HEK293 (cell line): ENCODE results near the gene EFHD1.

Source experiments
- CTCF ChIA-PET: fragments of 350-600 bp; formaldehyde crosslinking; extraction: SDS; loops from one replicate; lab custom pipeline; 2021; ENCODE audit warnings: antibody characterized with exemption; lab: Yijun Ruan, JAX
- POLR2A ChIA-PET: fragments of 300-600 bp; formaldehyde crosslinking; extraction: SDS; loops from one replicate; lab custom pipeline; 2020; ENCODE audit warnings: antibody characterized with exemption, inconsistent platforms; lab: Yijun Ruan, JAX
- H3K27ac ChIP-seq: fragments of 200-500 bp; sonication (Bioruptor generic); 2 replicates; pipeline ENCODE4 v1.5.1; 2014; ENCODE audit warnings: low read depth, low read length, control low read depth, inconsistent platforms; ENCODE audit errors: extremely low read depth
- H3K36me3 ChIP-seq, 2 experiments: fragments of 200-500 bp in 1 of 2; sonication (Bioruptor generic) in 1 of 2; 1 replicate in 1 of 2; 2 replicates in 1 of 2; pipeline ENCODE4 v1.5.1; 2014 to 2017; ENCODE audit warnings: inconsistent platforms in 2 of 2, low read length in 2 of 2; ENCODE audit not compliant: control insufficient read depth in 2 of 2, insufficient read depth in 1 of 2
- H3K4me1 ChIP-seq: fragments of 200-500 bp; sonication (Bioruptor generic); 2 replicates; pipeline ENCODE4 v1.5.1; 2014; ENCODE audit warnings: mild to moderate bottlenecking, low read length, inconsistent platforms; ENCODE audit not compliant: control insufficient read depth, insufficient read depth
- H3K4me3 ChIP-seq: 2 replicates; pipeline ENCODE4 v1.5.1; 2011; ENCODE audit warnings: low read depth, mild to moderate bottlenecking, control low read depth, low read length, moderate library complexity
- H3K9me3 ChIP-seq: fragments of 200-500 bp; sonication (Bioruptor generic); 2 replicates; pipeline ENCODE4 v1.5.1; 2014; ENCODE audit warnings: low read depth, low read length, inconsistent platforms; ENCODE audit not compliant: control insufficient read depth, insufficient read depth
- HIC1 ChIP-seq: fragments of 450-650 bp; formaldehyde crosslinking; IDR thresholded peaks from 2 replicates; pipeline ENCODE4 v1.5.1; 2016; ENCODE audit warnings: missing biosample characterization, missing genetic modification characterization
- KLF1 ChIP-seq: fragments of 450-650 bp; formaldehyde crosslinking; IDR thresholded peaks from 2 replicates; pipeline ENCODE4 v1.5.1; 2016; ENCODE audit warnings: missing biosample characterization, missing genetic modification characterization
- KLF8 ChIP-seq: fragments of 450-650 bp; formaldehyde crosslinking; IDR thresholded peaks from 2 replicates; pipeline ENCODE4 v1.5.1; 2016; ENCODE audit warnings: missing biosample characterization, missing genetic modification characterization
- KLF9 ChIP-seq: fragments of 450-650 bp; formaldehyde crosslinking; IDR thresholded peaks from 2 replicates; pipeline ENCODE4 v1.5.1; 2016; ENCODE audit warnings: missing biosample characterization, missing genetic modification characterization, low read depth
- PBX3 ChIP-seq: sonication (generic); formaldehyde crosslinking; IDR thresholded peaks from 2 replicates; pipeline ENCODE4 v1.8.1; 2022; ENCODE audit warnings: mild to moderate bottlenecking, moderate library complexity, missing genetic modification reagents
- SP2 ChIP-seq: fragments of 450-650 bp; formaldehyde crosslinking; IDR thresholded peaks from 2 replicates; pipeline ENCODE4 v1.5.1; 2016; ENCODE audit warnings: missing biosample characterization, missing genetic modification characterization
- SP3 ChIP-seq: fragments of 450-650 bp; formaldehyde crosslinking; IDR thresholded peaks from 2 replicates; pipeline ENCODE4 v1.5.1; 2016; ENCODE audit warnings: missing biosample characterization, missing genetic modification characterization
- SP7 ChIP-seq: fragments of 450-650 bp; formaldehyde crosslinking; IDR thresholded peaks from 2 replicates; pipeline ENCODE4 v1.5.1; 2016; ENCODE audit warnings: missing biosample characterization, missing genetic modification characterization
- WT1 ChIP-seq: fragments of 450-650 bp; formaldehyde crosslinking; IDR thresholded peaks from 2 replicates; pipeline ENCODE4 v1.5.1; 2016; ENCODE audit warnings: missing biosample characterization, missing genetic modification characterization
- YY1 ChIP-seq: fragments of 450-650 bp; formaldehyde crosslinking; IDR thresholded peaks from 2 replicates; pipeline ENCODE4 v1.5.1; 2018; ENCODE audit warnings: missing biosample characterization, missing genetic modification characterization
- YY2 ChIP-seq: fragments of 450-650 bp; formaldehyde crosslinking; IDR thresholded peaks from 2 replicates; pipeline ENCODE4 v1.5.1; 2016; ENCODE audit warnings: missing biosample characterization, missing genetic modification characterization
- ZBTB17 ChIP-seq: fragments of 450-650 bp; formaldehyde crosslinking; IDR thresholded peaks from 2 replicates; pipeline ENCODE4 v1.5.1; 2016; ENCODE audit warnings: missing biosample characterization, missing genetic modification characterization
- ZBTB20 ChIP-seq: fragments of 450-650 bp; formaldehyde crosslinking; IDR thresholded peaks from 2 replicates; pipeline ENCODE4 v1.5.1; 2016; ENCODE audit warnings: missing biosample characterization, missing genetic modification characterization
- ZBTB21 ChIP-seq: fragments of 450-650 bp; formaldehyde crosslinking; IDR thresholded peaks from 2 replicates; pipeline ENCODE4 v1.5.1; 2017; ENCODE audit warnings: missing biosample characterization, missing genetic modification characterization
- ZBTB26 ChIP-seq: fragments of 450-650 bp; formaldehyde crosslinking; optimal IDR thresholded peaks from 2 replicates; pipeline ENCODE3; 2016; ENCODE audit warnings: missing biosample characterization, mild to moderate bottlenecking, missing genetic modification characterization
- ZBTB48 ChIP-seq: fragments of 450-650 bp; formaldehyde crosslinking; IDR thresholded peaks from 2 replicates; pipeline ENCODE4 v1.5.1; 2016; ENCODE audit warnings: missing biosample characterization, missing genetic modification characterization
- ZBTB8A ChIP-seq: fragments of 450-650 bp; formaldehyde crosslinking; IDR thresholded peaks from 2 replicates; pipeline ENCODE4 v1.5.1; 2016; ENCODE audit warnings: missing biosample characterization, missing genetic modification characterization
- ZIC2 ChIP-seq: fragments of 450-650 bp; formaldehyde crosslinking; IDR thresholded peaks from 2 replicates; pipeline ENCODE4 v1.5.1; 2016; ENCODE audit warnings: missing biosample characterization, missing genetic modification characterization
- ZNF157 ChIP-seq: fragments of 450-650 bp; formaldehyde crosslinking; IDR thresholded peaks from 2 replicates; pipeline ENCODE4 v1.5.1; 2016; ENCODE audit warnings: missing biosample characterization, missing genetic modification characterization
- ZNF19 ChIP-seq: fragments of 450-650 bp; formaldehyde crosslinking; IDR thresholded peaks from 2 replicates; pipeline ENCODE4; 2016; ENCODE audit warnings: missing biosample characterization, missing genetic modification characterization, low read depth
- ZNF2 ChIP-seq: fragments of 450-650 bp; formaldehyde crosslinking; IDR thresholded peaks from 2 replicates; pipeline ENCODE4 v1.5.1; 2016; ENCODE audit warnings: missing biosample characterization, missing genetic modification characterization
- ZNF335 ChIP-seq: fragments of 450-650 bp; formaldehyde crosslinking; conservative IDR thresholded peaks from 2 replicates; pipeline ENCODE4 v1.5.1; 2016; ENCODE audit warnings: missing biosample characterization, missing genetic modification characterization
- ZNF473 ChIP-seq: fragments of 450-650 bp; formaldehyde crosslinking; IDR thresholded peaks from 2 replicates; pipeline ENCODE4 v1.5.1; 2017; ENCODE audit warnings: missing biosample characterization, missing genetic modification characterization
- ZNF585B ChIP-seq: fragments of 450-650 bp; formaldehyde crosslinking; IDR thresholded peaks from 2 replicates; pipeline ENCODE4 v1.5.1; 2016; ENCODE audit warnings: missing biosample characterization, missing genetic modification characterization
- ZNF596 ChIP-seq: fragments of 450-650 bp; IDR thresholded peaks from 2 replicates; pipeline ENCODE4 v1.5.0; 2018; ENCODE audit warnings: missing biosample characterization, mild to moderate bottlenecking, missing genetic modification characterization, moderate library complexity
- ZNF76 ChIP-seq: fragments of 450-650 bp; formaldehyde crosslinking; IDR thresholded peaks from 2 replicates; pipeline ENCODE4; 2016; ENCODE audit warnings: low read depth, missing biosample characterization, missing genetic modification characterization, borderline replicate concordance
- ZSCAN16 ChIP-seq: fragments of 450-650 bp; formaldehyde crosslinking; IDR thresholded peaks from 2 replicates; pipeline ENCODE4 v1.5.1; 2016; ENCODE audit warnings: missing biosample characterization, missing genetic modification characterization
- ZSCAN4 ChIP-seq: fragments of 450-650 bp; formaldehyde crosslinking; IDR thresholded peaks from 2 replicates; pipeline ENCODE4 v1.5.1; 2017; ENCODE audit warnings: missing biosample characterization, missing genetic modification characterization
- ZXDB ChIP-seq: fragments of 450-650 bp; formaldehyde crosslinking; IDR thresholded peaks from 2 replicates; pipeline ENCODE4 v1.5.1; 2016; ENCODE audit warnings: missing biosample characterization, missing genetic modification characterization
- TF ChIP-seq, protein P1 (sequence below): fragments of 450-650 bp; formaldehyde crosslinking; IDR thresholded peaks from 2 replicates; pipeline ENCODE4 v1.5.1; 2016; ENCODE audit warnings: missing biosample characterization, missing genetic modification characterization

Gene EFHD1

DNA sequence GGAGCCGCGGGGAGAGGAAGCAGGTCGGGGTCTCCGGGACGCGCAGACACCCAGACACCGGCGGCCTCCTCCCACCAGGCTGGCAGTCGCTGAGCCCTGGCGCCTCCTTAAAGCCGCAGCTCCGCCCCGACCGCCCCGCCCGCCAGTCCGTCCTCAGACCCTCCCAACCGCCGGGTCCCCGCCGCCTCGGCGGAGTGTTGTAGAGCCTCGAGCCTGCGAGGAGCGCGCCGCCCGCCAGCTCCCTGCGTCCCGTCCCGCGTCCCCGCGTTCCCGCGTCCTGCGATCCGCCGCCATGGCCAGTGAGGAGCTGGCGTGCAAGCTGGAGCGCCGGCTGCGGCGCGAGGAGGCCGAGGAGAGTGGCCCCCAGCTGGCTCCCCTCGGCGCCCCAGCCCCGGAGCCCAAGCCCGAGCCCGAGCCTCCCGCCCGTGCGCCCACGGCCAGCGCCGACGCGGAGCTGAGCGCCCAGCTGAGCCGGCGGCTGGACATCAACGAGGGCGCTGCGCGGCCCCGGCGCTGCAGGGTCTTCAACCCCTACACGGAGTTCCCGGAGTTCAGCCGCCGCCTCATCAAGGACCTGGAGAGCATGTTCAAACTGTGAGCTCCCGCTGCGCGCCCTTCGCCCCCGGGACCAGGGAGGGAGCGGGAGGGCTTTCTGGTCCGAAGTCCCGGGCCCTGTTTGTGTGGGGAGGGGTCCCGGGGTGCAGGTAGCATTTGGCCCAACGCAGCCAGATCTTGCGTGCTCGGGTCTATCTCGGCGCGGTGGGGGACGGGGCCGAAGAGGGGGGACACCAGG lies at the start of gene EFHD1:
Gene EFHD1 (plus strand): TSS at position 192 of the 793 bp plus-strand sequence. CDS start 101 bp downstream, at position 293.
- CTCF ChIA-PET = interaction anchor here (0.5 to 2.2 kb wide), 9 partner anchors 8 to 1165 kb away, joined by 3 to 8 read pairs (median 4); no protein-coding TSS in a partner anchor
- POLR2A ChIA-PET = interaction anchor here (0.6 to 1.9 kb wide), 13 partner anchors 9 to 107 kb away, joined by 3 to 9 read pairs (median 4); partner anchors contain the start of genes EIF4E2, GIGYF2 and TIGD1
- H3K4me1 ChIP-seq = 0 out of 2 replicates have a peak, but pooled peaks cover 6% of the 10 kb centered on the region
- no peaks in the 10 kb centered on the region for H3K9me3 ChIP-seq
- no peaks in the 10 kb centered on the region for H3K36me3 ChIP-seq
- H3K27ac ChIP-seq = peak within 1 kb of the TSS; percentile 70
- H3K4me3 ChIP-seq = peak within 1 kb of the TSS; percentile 70
- TF ChIP-seq SP3 (peak; percentile 59), ZXDB (tag by site-specific recombination) (0 out of 2 replicates have a peak, but pooled peaks have one; percentile 5), YY2 (tag by site-specific recombination) (0 out of 2 replicates have a peak, but pooled peaks have one; percentile 22), ZNF585B (tag by site-specific recombination) (no peak), HIC1 (tag by site-specific recombination) (peak; percentile 10; the same call in 1 of the 2 replicates), ZNF596 (tag by site-specific recombination) (no peak), KLF1 (tag by site-specific recombination) (peak; percentile 33; the same call in 1 of the 2 replicates), ZNF19 (tag by site-specific recombination) (no peak), KLF8 (tag by site-specific recombination) (0 out of 2 replicates have a peak, but pooled peaks have one; percentile 18), PBX3 (CRISPR knock-in tag) (peak; percentile 89), ZNF2 (0 out of 2 replicates have a peak, but pooled peaks have one; percentile 2), ZBTB21 (tag by site-specific recombination) (0 out of 2 replicates have a peak, but pooled peaks have one; percentile 2), ZBTB17 (tag by site-specific recombination) (peak; percentile 37; the same call in 1 of the 2 replicates), ZBTB8A (tag by site-specific recombination) (peak; percentile 61; the same call in 1 of the 2 replicates), ZNF76 (tag by site-specific recombination) (no peak), ZIC2 (tag by site-specific recombination) (peak; percentile 82), ZNF473 (tag by site-specific recombination) (no peak), ZSCAN16 (0 out of 2 replicates have a peak, but pooled peaks have one; percentile 35), ZNF335 (peak; percentile 69), WT1 (tag by site-specific recombination) (peak; percentile 51; the same call in 1 of the 2 replicates), SP2 (tag by site-specific recombination) (peak; percentile 57), ZBTB26 (tag by site-specific recombination) (peak; percentile 91), ZBTB20 (peak; percentile 78), ZNF157 (tag by site-specific recombination) (no peak), YY1 (tag by site-specific recombination) (peak; percentile 46; the same call in 1 of the 2 replicates), ZSCAN4 (tag by site-specific recombination) (no peak), ZBTB48 (tag by site-specific recombination) (peak; percentile 46; the same call in 1 of the 2 replicates), KLF9 (tag by site-specific recombination) (0 out of 2 replicates have a peak, but pooled peaks have one; percentile 22), SP7 (tag by site-specific recombination) (no peak; the same call in 1 of the 2 replicates)
- TF ChIP-seq, protein P1, sequence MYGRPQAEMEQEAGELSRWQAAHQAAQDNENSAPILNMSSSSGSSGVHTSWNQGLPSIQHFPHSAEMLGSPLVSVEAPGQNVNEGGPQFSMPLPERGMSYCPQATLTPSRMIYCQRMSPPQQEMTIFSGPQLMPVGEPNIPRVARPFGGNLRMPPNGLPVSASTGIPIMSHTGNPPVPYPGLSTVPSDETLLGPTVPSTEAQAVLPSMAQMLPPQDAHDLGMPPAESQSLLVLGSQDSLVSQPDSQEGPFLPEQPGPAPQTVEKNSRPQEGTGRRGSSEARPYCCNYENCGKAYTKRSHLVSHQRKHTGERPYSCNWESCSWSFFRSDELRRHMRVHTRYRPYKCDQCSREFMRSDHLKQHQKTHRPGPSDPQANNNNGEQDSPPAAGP (tag by site-specific recombination) = 0 out of 2 replicates have a peak, but pooled peaks have one; percentile 3
